ENCODE results near the gene CACNA1H. TPM values are rescaled to one million over a fixed set of nuclear protein-coding genes. Genes with fewer than 3 reads are reported as not detected.

Gene CACNA1H
- total RNA-seq, 1 experiment from 2014 or later, result 24.3 TPM

- H3K79me2 ChIP-seq (ENCODE audit: insufficient read depth, low read length), result no peaks in the 10 kb centered on the region
- H2AFZ ChIP-seq (ENCODE audit: low read depth, low read length, poor library complexity, severe bottlenecking), result no peak overlapping the region
- H3K9me3 ChIP-seq (ENCODE audit: control insufficient read depth in 1 of 2, insufficient read depth in 1 of 2, low read depth in 1 of 2, low read length in 2 of 2), result no peaks in the 10 kb centered on the region
- TF ChIP-seq TCF7L2 (IDR thresholded peaks at IDR 0.05; ENCODE audit: borderline replicate concordance, extremely low read depth, insufficient read depth, insufficient read length), result no peak
- TF ChIP-seq POLR2A (IDR thresholded peaks at IDR 0.05; ENCODE audit: borderline replicate concordance, extremely low read depth, insufficient read depth, insufficient read length), result no peak
- TF ChIP-seq FOSL1 (IDR thresholded peaks at IDR 0.05; ENCODE audit: low read depth), result no peak
- no peak for TF ChIP-seq ZFX (IDR thresholded peaks at IDR 0.05)
- TF ChIP-seq RAD21 (IDR thresholded peaks at IDR 0.05; ENCODE audit: low read depth), result no peak
- no peak for TF ChIP-seq SRF (IDR thresholded peaks at IDR 0.05; ENCODE audit: low read depth)
- TF ChIP-seq ATF3 (IDR thresholded peaks at IDR 0.05), result no peak
- TF ChIP-seq SP1 (IDR thresholded peaks at IDR 0.05; ENCODE audit: low read depth), result no peak
- no peak for TF ChIP-seq CEBPB (IDR thresholded peaks at IDR 0.05; ENCODE audit: low read depth)
- TF ChIP-seq ZNF274 (IDR thresholded peaks at IDR 0.05; ENCODE audit: low read depth, low read length), result no peak
- TF ChIP-seq EZH2 (IDR thresholded peaks at IDR 0.05), result no peak
- TF ChIP-seq YY1 (IDR thresholded peaks at IDR 0.05; ENCODE audit: extremely low read depth, insufficient replicate concordance, low read depth, low read length), result no peak
- TF ChIP-seq CTCF (IDR thresholded peaks at IDR 0.05 in 2 of 3, conservative IDR thresholded peaks at IDR 0.05 in 1 of 3; ENCODE audit: borderline replicate concordance in 1 of 3, insufficient read depth in 1 of 3, low read depth in 2 of 3, low read length in 2 of 3), result no peak
- TF ChIP-seq MAX (IDR thresholded peaks at IDR 0.05), result no peak
- TF ChIP-seq ZBTB33 (IDR thresholded peaks at IDR 0.05; ENCODE audit: extremely low read depth, insufficient replicate concordance, low read length), result no peak
- TF ChIP-seq EZH2phosphoT487 (IDR thresholded peaks at IDR 0.05; ENCODE audit: borderline replicate concordance), result no peak
- TF ChIP-seq EGR1 (IDR thresholded peaks at IDR 0.05; ENCODE audit: low read depth), result no peak
- H4K20me1 ChIP-seq (ENCODE audit: insufficient read depth), result no peaks in the 10 kb centered on the region
- ChIA-PET RAD21 (ENCODE audit: low non-redundant PET in 1 of 2, low total read pairs in 2 of 2, uncharacterized antibody in 2 of 2, unreplicated experiment in 2 of 2) (no interaction called here), CTCF (no interaction called here), POLR2A (no interaction called here)
- H3K9ac ChIP-seq (ENCODE audit: low read length), result no peak overlapping the region
- ATAC-seq, result no peak
- no peak overlapping the region for H3K27ac ChIP-seq (ENCODE audit: low read depth, low read length)
- H3K4me3 ChIP-seq (replicated peaks in 1 of 2; ENCODE audit: low read depth in 1 of 2, low read length in 2 of 2), result no peak overlapping the region
- H3K4me1 ChIP-seq (ENCODE audit: control insufficient read depth in 1 of 2, insufficient read depth in 2 of 2, low read length in 2 of 2), result no peaks in the 10 kb centered on the region; a peak in 1 of 4 replicates
- no peaks in the 10 kb centered on the region for H3K27me3 ChIP-seq (ENCODE audit: insufficient read depth, low read length)
- H3K4me2 ChIP-seq (ENCODE audit: low read length), result no peak overlapping the region
- H3K9me2 ChIP-seq (ENCODE audit: insufficient read depth), result no peaks in the 10 kb centered on the region
- intact Hi-C loops (cut with micrococcal nuclease), result no loop called here
- no peak for DNase-seq (ENCODE audit: low read depth, low spot score)
- BruUV-seq (replicated peaks), result no TSS peak
- no peaks in the 10 kb centered on the region for H3K36me3 ChIP-seq (ENCODE audit: control insufficient read depth in 1 of 2, insufficient read depth in 2 of 2, low read length in 2 of 2)
These were observed 10.0 kb downstream of the CACNA1H start for GRCh38 chr16:1162701-1163566.
